Osteoblast (primary cell): ENCODE data around the gene BPIFB4. TPM values are rescaled to one million over a fixed set of nuclear protein-coding genes. Genes with fewer than 3 reads are reported as not detected.
A peak's percentile ranks its signal among the peaks of the same experiment; 100 is the strongest.

ENCODE experiments used
- DNase-seq: peaks from one replicate; pipeline ENCODE4 v3.0.0; 2011; ENCODE audit warnings: low spot score, mixed read lengths; ENCODE audit not compliant: insufficient read length; ENCODE audit errors: missing footprints
- H2AFZ ChIP-seq: 2 replicates; pipeline ENCODE4 v1.6.0; 2011; ENCODE audit warnings: mild to moderate bottlenecking, low read length
- H3K27ac ChIP-seq: 2 replicates; pipeline ENCODE4 v1.5.1; 2011; ENCODE audit warnings: mild to moderate bottlenecking, low read depth, low read length, moderate library complexity
- H3K27me3 ChIP-seq: 2 replicates; pipeline ENCODE4 v1.6.0; 2012; ENCODE audit warnings: mild to moderate bottlenecking, control low read depth, inconsistent platforms, low read length, moderate library complexity; ENCODE audit not compliant: insufficient read depth
- H3K36me3 ChIP-seq: 2 replicates; pipeline ENCODE4 v1.5.1; 2011; ENCODE audit warnings: mild to moderate bottlenecking, low read length, control low read depth, moderate library complexity; ENCODE audit not compliant: insufficient read depth
- H3K4me1 ChIP-seq: 2 replicates; pipeline ENCODE4 v1.5.1; 2011; ENCODE audit warnings: mild to moderate bottlenecking, low read length, control low read depth, moderate library complexity; ENCODE audit not compliant: insufficient read depth
- H3K4me2 ChIP-seq: 2 replicates; pipeline ENCODE4 v1.6.0; 2011; ENCODE audit warnings: mild to moderate bottlenecking, low read length; ENCODE audit not compliant: insufficient read depth
- H3K4me3 ChIP-seq: fragments of 200-600 bp; sonication (generic); 3 replicates; pipeline ENCODE4 v1.5.1; 2012; ENCODE audit warnings: mild to moderate bottlenecking, low read length, inconsistent platforms; ENCODE audit not compliant: insufficient read depth
- H3K79me2 ChIP-seq: 2 replicates; pipeline ENCODE4 v1.6.0; 2012; ENCODE audit warnings: mild to moderate bottlenecking, low read length, control low read depth, inconsistent platforms; ENCODE audit not compliant: insufficient read depth
- H3K9me3 ChIP-seq: 2 replicates; pipeline ENCODE4 v1.5.1; 2011; ENCODE audit warnings: low read depth, low read length, control low read depth
- H4K20me1 ChIP-seq: 2 replicates; pipeline ENCODE4 v1.6.0; 2012; ENCODE audit warnings: mild to moderate bottlenecking, low read length, control low read depth; ENCODE audit not compliant: insufficient read depth
- CTCF ChIP-seq: IDR thresholded peaks from 2 replicates; pipeline ENCODE4 v1.5.1; 2011; ENCODE audit warnings: mild to moderate bottlenecking, low read depth, low read length, moderate library complexity; ENCODE audit errors: extremely low read depth
- total RNA-seq: library from RNA; depleted of rRNA; stranded (reverse); fragments of >200 nt; gene quantifications from 2 replicates; pipeline ENCODE4 v1.2.3, GENCODE V29; 2012

BPIFB4 gene
- total RNA-seq, 1 donor, result not detected

- no peaks in the 10 kb centered on the region for H3K36me3 ChIP-seq
- no peak overlapping the region for H3K4me2 ChIP-seq
- no peak overlapping the region for H2AFZ ChIP-seq
- no peaks in the 10 kb centered on the region for H3K4me1 ChIP-seq
- H3K27me3 ChIP-seq, result no peaks in the 10 kb centered on the region
- no peaks in the 10 kb centered on the region for H3K9me3 ChIP-seq
- H3K79me2 ChIP-seq, result no peaks in the 10 kb centered on the region
- H3K4me3 ChIP-seq, result no peak overlapping the region
- no peak for TF ChIP-seq CTCF
- DNase-seq, result peak; percentile 46
- no peaks in the 10 kb centered on the region for H4K20me1 ChIP-seq
- H3K27ac ChIP-seq, result no peak overlapping the region
Observed at GRCh38 chr20:33063271-33063670, 16.2 kb upstream of the BPIFB4 start.

GRCh38 chr20:33064572-33065287 is 14.7 kb upstream of the BPIFB4 start:
- no peak for DNase-seq
- H2AFZ ChIP-seq, result no peak overlapping the region
- no peaks in the 10 kb centered on the region for H3K4me1 ChIP-seq
- H3K27me3 ChIP-seq, result peaks cover 3% of the 10 kb centered on the region
- no peaks in the 10 kb centered on the region for H3K9me3 ChIP-seq
- no peaks in the 10 kb centered on the region for H3K36me3 ChIP-seq
- H3K4me3 ChIP-seq, result no peak overlapping the region
- no peak for TF ChIP-seq CTCF
- no peak overlapping the region for H3K4me2 ChIP-seq
- no peaks in the 10 kb centered on the region for H3K79me2 ChIP-seq
- H4K20me1 ChIP-seq, result no peaks in the 10 kb centered on the region
- H3K27ac ChIP-seq, result no peak overlapping the region

GRCh38 chr20:33065785-33066184 is 13.7 kb upstream of the BPIFB4 start:
- Histone ChIP-seq H3K4me2 (no peak overlapping the region), H2AFZ (no peak overlapping the region), H3K4me1 (no peaks in the 10 kb centered on the region), H4K20me1 (no peaks in the 10 kb centered on the region), H3K9me3 (no peaks in the 10 kb centered on the region), H3K36me3 (no peaks in the 10 kb centered on the region), H3K4me3 (no peak overlapping the region), H3K79me2 (no peaks in the 10 kb centered on the region), H3K27ac (no peak overlapping the region), H3K27me3 (peaks cover 3% of the 10 kb centered on the region)
- no peak for DNase-seq
- TF ChIP-seq CTCF, result no peak

GRCh38 chr20:33067806-33068205 is 11.6 kb upstream of the BPIFB4 start:
- H3K27ac ChIP-seq, result no peak overlapping the region
- no peaks in the 10 kb centered on the region for H3K4me1 ChIP-seq
- no peaks in the 10 kb centered on the region for H3K9me3 ChIP-seq
- peaks cover 3% of the 10 kb centered on the region for H3K27me3 ChIP-seq
- H3K36me3 ChIP-seq, result no peaks in the 10 kb centered on the region
- H3K79me2 ChIP-seq, result no peaks in the 10 kb centered on the region
- DNase-seq, result no peak
- no peak overlapping the region for H3K4me3 ChIP-seq
- no peak overlapping the region for H3K4me2 ChIP-seq
- H2AFZ ChIP-seq, result no peak overlapping the region
- H4K20me1 ChIP-seq, result no peaks in the 10 kb centered on the region
- no peak for TF ChIP-seq CTCF
